Kidney epithelial cell (primary cell): ENCODE measurements around the gene OXGR1. TPM values are rescaled to one million over a fixed set of nuclear protein-coding genes. Genes with fewer than 3 reads are reported as not detected.

ENCODE experiments used
- DNase-seq: peaks from one replicate; pipeline ENCODE4 v3.0.0-alpha.2; 2010; ENCODE audit warnings: low read depth
- H3K27me3 ChIP-seq: 2 replicates; pipeline ENCODE4 v1.6.0; 2011; ENCODE audit warnings: low read length; ENCODE audit not compliant: control insufficient read depth, insufficient read depth
- H3K36me3 ChIP-seq: 2 replicates; pipeline ENCODE4 v1.5.1; 2011; ENCODE audit warnings: low read length; ENCODE audit not compliant: control insufficient read depth, insufficient read depth
- H3K4me3 ChIP-seq: 2 replicates; pipeline ENCODE4 v1.5.1; 2011; ENCODE audit warnings: low read depth, mild to moderate bottlenecking, control low read depth, low read length
- total RNA-seq: library from RNA; depleted of rRNA; stranded (reverse); fragments of >200 nt; gene quantifications from 2 replicates; pipeline ENCODE4 v1.2.3, GENCODE V29; 2015
- TF ChIP-seq, protein P1 (sequence below): IDR thresholded peaks from 2 replicates; pipeline ENCODE4 v1.5.1; 2011; ENCODE audit warnings: mild to moderate bottlenecking, moderate library complexity, low read length, control low read depth, inconsistent platforms; ENCODE audit not compliant: insufficient read depth, poor library complexity, severe bottlenecking

Gene OXGR1
- total RNA-seq, 1 donor from 2014 or later, result not detected

DNA sequence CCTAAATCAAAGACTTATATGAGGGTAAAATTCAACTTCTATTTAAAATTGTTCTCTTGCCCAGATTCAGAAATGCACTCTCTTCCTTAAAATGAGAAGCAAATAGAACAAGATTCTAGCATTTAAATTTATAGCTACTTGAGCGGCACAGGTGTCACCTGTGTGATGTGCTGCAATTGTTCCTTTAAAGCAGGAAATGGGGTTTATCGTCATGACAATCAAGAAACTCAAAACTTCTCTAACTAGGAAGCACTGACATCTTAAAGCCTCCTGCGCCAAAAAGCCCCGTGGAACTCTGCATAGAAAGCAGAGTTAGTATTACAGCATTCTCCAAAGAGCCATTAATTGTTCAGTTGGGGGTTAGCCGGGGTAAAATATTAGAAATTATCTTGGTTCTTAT is 2.6 kb upstream of the OXGR1 start:
- no peak overlapping the region for H3K4me3 ChIP-seq
- no peak for DNase-seq
- peaks cover 20% of the 10 kb centered on the region for H3K27me3 ChIP-seq
- TF ChIP-seq, protein P1, sequence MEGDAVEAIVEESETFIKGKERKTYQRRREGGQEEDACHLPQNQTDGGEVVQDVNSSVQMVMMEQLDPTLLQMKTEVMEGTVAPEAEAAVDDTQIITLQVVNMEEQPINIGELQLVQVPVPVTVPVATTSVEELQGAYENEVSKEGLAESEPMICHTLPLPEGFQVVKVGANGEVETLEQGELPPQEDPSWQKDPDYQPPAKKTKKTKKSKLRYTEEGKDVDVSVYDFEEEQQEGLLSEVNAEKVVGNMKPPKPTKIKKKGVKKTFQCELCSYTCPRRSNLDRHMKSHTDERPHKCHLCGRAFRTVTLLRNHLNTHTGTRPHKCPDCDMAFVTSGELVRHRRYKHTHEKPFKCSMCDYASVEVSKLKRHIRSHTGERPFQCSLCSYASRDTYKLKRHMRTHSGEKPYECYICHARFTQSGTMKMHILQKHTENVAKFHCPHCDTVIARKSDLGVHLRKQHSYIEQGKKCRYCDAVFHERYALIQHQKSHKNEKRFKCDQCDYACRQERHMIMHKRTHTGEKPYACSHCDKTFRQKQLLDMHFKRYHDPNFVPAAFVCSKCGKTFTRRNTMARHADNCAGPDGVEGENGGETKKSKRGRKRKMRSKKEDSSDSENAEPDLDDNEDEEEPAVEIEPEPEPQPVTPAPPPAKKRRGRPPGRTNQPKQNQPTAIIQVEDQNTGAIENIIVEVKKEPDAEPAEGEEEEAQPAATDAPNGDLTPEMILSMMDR, result no peak
- no peaks in the 10 kb centered on the region for H3K36me3 ChIP-seq

DNA sequence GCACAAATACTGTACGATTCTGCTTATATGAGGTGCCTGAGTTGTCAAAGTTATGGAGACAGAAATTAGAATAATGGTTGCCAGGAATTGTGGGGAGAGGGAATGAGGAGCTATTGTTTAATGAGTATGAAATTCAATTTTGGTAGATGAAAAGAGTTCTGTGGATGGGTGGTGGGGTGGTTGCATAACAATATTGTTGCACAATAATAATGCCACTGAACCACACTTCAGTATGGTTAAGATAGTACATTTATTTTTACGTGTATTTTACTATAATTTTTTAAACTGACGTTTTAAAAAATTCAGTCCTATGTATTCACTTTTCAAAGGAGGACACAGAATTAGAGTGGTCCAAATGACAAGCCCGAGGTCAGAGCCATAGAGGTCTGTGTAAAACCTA is 1.8 kb upstream of the OXGR1 start:
- TF ChIP-seq, protein P1, result no peak
- Histone ChIP-seq H3K4me3 (no peak overlapping the region), H3K27me3 (peaks cover 20% of the 10 kb centered on the region), H3K36me3 (no peaks in the 10 kb centered on the region)
- DNase-seq, result no peak

DNA sequence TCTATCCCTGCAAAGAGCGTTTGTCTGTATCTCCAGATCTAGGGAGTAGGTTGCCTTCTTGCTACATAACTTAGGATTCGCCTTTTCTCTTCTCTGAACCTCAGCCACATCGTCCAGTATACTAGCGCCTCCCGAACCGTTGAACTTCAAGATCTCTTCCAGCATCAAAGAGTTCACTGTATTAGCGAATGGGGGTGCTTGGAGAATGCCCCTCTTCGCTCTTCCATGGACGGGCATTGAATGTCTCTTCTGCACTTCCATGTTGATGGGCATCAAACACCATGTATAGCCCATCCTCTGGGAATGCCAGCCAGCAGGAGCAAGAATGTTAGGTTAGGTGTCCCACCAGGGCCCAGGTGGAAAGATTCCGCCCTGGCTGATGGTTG is 575 bp upstream of the OXGR1 start:
- no peak for DNase-seq
- Histone ChIP-seq H3K4me3 (no peak overlapping the region), H3K36me3 (no peaks in the 10 kb centered on the region), H3K27me3 (peaks cover 20% of the 10 kb centered on the region)
- TF ChIP-seq, protein P1, result no peak

DNA sequence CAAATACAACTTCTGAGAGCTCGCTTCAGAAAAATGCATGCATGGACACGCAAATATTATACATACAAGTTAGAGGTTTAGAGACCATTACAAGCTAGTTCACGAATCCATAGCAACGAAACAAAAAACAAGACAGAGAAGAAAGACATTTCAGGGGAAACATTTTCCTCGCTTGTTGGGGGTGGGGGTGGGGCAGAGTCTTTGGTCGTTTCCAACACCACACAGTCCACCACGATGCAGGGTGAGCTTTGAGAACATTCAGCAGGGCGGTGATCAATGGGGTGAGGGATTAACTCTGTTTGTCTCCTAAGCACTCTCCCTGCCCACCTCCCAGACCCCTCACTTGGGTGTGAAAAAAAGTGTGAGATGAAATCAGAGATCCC is 651 bp downstream of the OXGR1 start:
- H3K27me3 ChIP-seq, result peaks cover 20% of the 10 kb centered on the region
- TF ChIP-seq, protein P1, result no peak
- no peaks in the 10 kb centered on the region for H3K36me3 ChIP-seq
- no peak for DNase-seq
- H3K4me3 ChIP-seq, result peak overlapping the region; percentile 39

DNA sequence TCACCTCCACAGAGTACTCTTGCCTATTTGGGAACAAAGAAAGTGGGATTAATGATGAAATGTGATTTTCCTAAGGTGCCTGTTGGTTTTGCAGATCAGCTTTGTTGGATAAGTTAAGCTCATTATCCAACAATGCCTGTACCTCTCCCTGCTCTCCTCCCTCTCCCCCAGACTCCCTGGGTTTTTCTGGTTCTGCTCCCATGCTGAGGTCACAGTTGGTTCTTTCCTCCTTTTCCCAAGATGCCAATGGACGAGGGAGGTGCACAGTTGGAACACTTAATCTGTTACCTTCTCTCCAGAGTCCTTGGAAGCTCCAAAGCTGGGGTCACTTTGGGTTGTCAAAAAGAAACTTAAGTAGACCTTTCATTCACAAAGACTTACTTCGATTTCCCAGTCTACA is 1.6 kb downstream of the OXGR1 start:
- no peak for DNase-seq
- H3K4me3 ChIP-seq, result no peak overlapping the region
- TF ChIP-seq, protein P1, result no peak

DNA sequence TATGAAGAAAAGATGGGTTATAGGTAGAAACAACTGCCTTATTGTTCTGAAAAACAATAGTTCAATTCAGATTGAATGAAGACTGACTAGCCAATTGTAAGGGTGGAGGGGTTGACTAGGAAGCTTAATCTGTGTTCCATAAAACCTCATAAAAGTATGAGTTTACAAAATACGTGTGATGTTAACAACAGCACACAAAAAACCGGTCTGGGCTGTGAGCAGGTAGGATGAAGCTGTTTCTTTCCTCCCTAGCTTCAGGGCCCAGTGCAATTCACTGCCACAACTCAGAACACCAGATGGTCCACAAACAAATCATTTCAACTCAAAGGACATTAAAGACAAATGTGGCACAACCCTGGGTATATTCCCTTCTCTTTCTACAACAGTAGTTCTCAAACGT is 3.2 kb downstream of the OXGR1 start:
- Histone ChIP-seq H3K36me3 (no peaks in the 10 kb centered on the region), H3K4me3 (no peak overlapping the region), H3K27me3 (peaks cover 20% of the 10 kb centered on the region)
- TF ChIP-seq, protein P1, result no peak
- no peak for DNase-seq

More for the DNA sequence above, 1.6 kb downstream of the OXGR1 start:
- Histone ChIP-seq H3K36me3 (no peaks in the 10 kb centered on the region), H3K27me3 (peaks cover 20% of the 10 kb centered on the region)
